Jurkat, Clone E6-1 (cell line): Measurements from ENCODE around the gene KDM3A.

Experiments used
- DNase-seq: peaks from one replicate; pipeline ENCODE4 v3.0.0-alpha.2; 2011; ENCODE audit warnings: low read depth, low spot score
- H3K4me3 ChIP-seq: 2 replicates; pipeline ENCODE4 v1.5.1; 2011; ENCODE audit warnings: mild to moderate bottlenecking, low read length, control low read depth, moderate library complexity

KDM3A gene

GRCh38 chr2:86499326-86499725 is 58.2 kb downstream of the KDM3A start:
- DNase-seq: no peak
- no peak overlapping the region for H3K4me3 ChIP-seq

GRCh38 chr2:86500325-86501083 is 59.3 kb downstream of the KDM3A start:
- no peak for DNase-seq
- no peak overlapping the region for H3K4me3 ChIP-seq

GRCh38 chr2:86507600-86507999 is 66.4 kb downstream of the KDM3A start:
- DNase-seq: no peak

DNA sequence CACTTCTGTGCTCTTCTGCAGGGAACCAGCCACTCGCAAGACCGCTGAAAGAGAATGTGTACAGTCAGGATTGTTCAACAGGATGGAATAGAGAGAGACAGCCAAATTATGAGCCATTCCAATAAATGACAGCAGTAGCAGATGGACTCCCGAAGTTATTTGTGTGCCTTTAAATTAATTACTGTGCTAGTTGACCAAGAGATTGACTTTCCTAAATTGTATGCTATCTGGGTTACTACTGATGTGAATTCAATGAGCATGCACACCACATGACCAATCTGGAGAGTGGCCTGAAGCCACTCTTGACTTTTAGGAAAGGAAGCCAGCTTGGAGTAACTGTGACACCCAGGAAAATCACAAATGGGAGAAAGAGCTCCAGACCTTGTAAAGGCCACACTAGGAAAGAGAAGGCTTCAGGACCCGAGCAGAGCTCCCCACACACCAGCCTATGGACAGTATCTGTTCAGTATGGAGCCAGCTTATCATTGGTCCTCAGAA is 69.3 kb downstream of the KDM3A start:
- no peak for DNase-seq
- H3K4me3 ChIP-seq: no peak overlapping the region

More at GRCh38 chr2:86507600-86507999, 66.4 kb downstream of the KDM3A start:
- no peak overlapping the region for H3K4me3 ChIP-seq

- DNase-seq: no peak
- H3K4me3 ChIP-seq: no peak overlapping the region
Measured at GRCh38 chr2:86512034-86512433, 70.9 kb downstream of the KDM3A start.

DNA sequence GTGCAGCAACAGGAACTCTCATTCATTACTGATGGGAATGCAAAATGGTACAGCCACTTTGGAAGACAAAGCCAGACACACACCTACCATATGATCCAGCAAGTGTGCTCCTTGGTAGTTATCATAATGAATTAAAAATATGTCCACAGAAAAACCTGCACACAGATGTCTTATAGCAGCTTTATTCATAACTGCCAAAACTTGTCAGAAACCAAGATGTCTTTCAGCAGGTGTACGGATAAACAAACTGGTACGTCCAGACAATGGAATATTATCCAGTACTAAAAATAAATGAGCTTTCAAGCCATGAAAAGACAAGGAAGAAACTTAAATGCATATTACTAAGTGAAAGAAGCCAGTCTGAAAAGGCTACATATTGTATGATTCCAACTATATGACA is 71.7 kb downstream of the KDM3A start:
- no peak for DNase-seq
- no peak overlapping the region for H3K4me3 ChIP-seq

GRCh38 chr2:86513948-86514660 is 72.9 kb downstream of the KDM3A start:
- DNase-seq: no peak
- H3K4me3 ChIP-seq: no peak overlapping the region

DNA sequence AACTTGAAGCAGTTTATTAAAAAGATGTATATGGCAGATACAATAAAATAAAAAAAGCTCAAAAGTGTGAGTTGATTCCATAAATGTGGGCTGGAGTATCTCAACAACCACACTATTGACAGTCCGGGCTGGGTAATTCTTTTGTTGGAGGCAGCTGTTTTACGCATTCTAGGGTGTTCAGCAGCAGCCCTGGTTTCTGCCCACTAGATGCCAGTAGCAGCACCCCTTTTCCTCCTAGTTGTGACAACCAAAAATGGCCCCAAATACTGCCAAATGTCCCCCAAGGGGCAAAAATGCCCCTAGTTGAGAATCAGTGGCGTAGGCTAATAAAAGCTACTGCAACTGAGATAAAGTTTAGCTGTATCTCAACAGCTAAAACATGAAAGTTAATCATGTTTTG is 77.3 kb downstream of the KDM3A start:
- H3K4me3 ChIP-seq: no peak overlapping the region
- DNase-seq: no peak

DNA sequence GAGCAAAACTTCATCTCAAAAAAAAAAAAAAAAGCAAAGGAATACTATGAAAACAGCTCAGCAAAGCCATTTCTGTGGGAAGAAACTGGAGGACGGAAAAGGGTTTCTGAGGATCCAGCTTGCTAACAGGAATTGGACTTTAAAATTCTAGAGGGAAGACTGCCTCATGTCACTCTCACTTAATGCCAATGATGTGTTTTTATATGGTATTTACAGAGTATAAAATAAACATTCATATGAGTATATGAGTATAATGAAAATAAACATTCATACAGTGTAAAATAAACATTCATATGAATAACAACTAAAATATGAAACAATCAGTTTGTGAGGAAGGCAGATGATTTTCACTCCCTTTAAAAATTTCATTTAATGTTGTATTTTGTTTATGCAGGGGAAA is 78.2 kb downstream of the KDM3A start:
- no peak for DNase-seq
- no peak overlapping the region for H3K4me3 ChIP-seq

- no peak overlapping the region for H3K4me3 ChIP-seq
- DNase-seq: no peak
Measured at GRCh38 chr2:86520153-86520552, 79.0 kb downstream of the KDM3A start.

DNA sequence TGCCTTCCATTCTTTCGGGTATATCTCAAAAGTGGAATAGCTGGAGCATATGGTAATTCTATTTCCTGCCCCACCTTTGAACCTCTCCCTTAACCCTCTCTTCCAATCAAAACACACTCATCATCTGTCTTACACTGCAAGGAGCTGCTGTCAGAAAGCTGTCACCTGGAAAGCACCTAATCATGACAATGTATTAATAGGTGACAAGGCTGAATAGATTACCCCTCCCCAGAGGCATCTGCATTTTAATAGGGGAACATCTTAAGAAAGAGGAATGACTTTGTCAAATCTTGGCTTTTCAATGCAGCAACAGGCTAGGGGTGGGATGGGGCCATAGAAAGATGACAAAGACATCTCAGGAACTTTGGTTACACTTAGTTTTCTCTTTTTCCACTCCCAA is 80.8 kb downstream of the KDM3A start:
- H3K4me3 ChIP-seq: no peak overlapping the region
- DNase-seq: no peak

DNA sequence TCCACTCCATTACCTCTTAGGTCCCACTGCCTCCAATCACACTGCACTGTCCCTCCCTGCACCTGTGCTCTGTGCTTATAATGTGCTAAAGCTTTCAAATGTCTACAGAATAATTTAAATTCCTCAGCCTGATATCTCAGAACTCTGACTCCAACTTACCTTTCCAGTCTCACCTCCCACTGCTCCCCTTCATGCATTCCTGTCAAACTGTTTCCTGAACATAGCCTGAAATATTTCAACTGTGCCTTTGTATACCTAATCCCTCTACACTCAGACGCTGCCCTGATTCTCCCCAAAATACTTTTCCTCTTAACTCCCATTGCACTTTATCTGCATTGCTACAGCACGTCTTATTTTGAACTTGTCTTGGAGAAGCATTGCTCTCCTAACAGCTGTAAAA is 81.5 kb downstream of the KDM3A start:
- H3K4me3 ChIP-seq: no peak overlapping the region
- no peak for DNase-seq

- DNase-seq: no peak
Measured at GRCh38 chr2:86523491-86523890, 82.3 kb downstream of the KDM3A start.

GRCh38 chr2:86525421-86526340 is 84.5 kb downstream of the KDM3A start:
- no peak for DNase-seq
- H3K4me3 ChIP-seq: no peak overlapping the region

More at GRCh38 chr2:86523491-86523890, 82.3 kb downstream of the KDM3A start:
- H3K4me3 ChIP-seq: no peak overlapping the region

- DNase-seq: no peak
- H3K4me3 ChIP-seq: no peak overlapping the region
Measured at GRCh38 chr2:86533589-86533988, 92.4 kb downstream of the KDM3A start.

DNA sequence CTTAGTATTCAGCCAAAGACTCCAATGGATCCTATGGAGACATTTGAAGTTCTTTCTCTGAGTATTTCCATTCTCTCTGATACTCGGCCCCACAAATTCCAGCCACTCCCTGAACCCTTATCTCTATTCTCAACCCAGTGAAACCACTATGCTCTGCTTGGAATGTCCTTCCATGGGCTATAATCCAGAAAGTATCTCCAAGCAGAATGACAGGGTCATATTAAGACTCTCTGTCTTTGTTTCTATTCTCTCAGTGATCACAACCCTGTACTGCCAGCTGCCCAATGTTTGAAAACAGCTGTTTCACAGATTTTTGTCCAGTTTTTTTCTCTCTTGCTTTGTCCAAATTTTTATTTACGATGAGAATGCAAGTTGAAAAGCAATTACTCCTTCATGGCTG is 100.2 kb downstream of the KDM3A start:
- DNase-seq: no peak
- no peak overlapping the region for H3K4me3 ChIP-seq
